ENCODE results near the gene CRPPA. TPM values are rescaled to one million over a fixed set of nuclear protein-coding genes. Genes with fewer than 3 reads are reported as not detected.

The CRPPA gene
- total RNA-seq, 4 donors from 2014 or later: 3.9 to 6.3 (median 4.2) TPM

- no peak for TF ChIP-seq EP300 (IDR thresholded peaks at IDR 0.05)
- TF ChIP-seq CTCF (IDR thresholded peaks at IDR 0.05): no peak
- TF ChIP-seq POLR2A (IDR thresholded peaks at IDR 0.05): no peak
- Histone ChIP-seq H3K4me1 (no peaks in the 10 kb centered on the region), H3K36me3 (peaks cover 0 to 22% (median 0%) of the 10 kb centered on the region in 3 donors), H3K4me3 (no peak overlapping the region), H3K27ac (no peak overlapping the region), H3K9me3 (peaks cover 0 to 20% (median 2%) of the 10 kb centered on the region in 4 donors), H3K27me3 (no peaks in the 10 kb centered on the region)
- DNase-seq (ENCODE audit: low spot score in 2 of 2): no peak
These were observed 20.5 kb downstream of the CRPPA start for GRCh38 chr7:16400893-16401275.

- Histone ChIP-seq H3K4me1 (no peaks in the 10 kb centered on the region), H3K4me3 (no peak overlapping the region), H3K9me3 (peaks cover 0 to 20% (median 2%) of the 10 kb centered on the region in 4 donors), H3K36me3 (peaks cover 0 to 22% (median 0%) of the 10 kb centered on the region in 3 donors), H3K27me3 (no peaks in the 10 kb centered on the region), H3K27ac (no peak overlapping the region)
- TF ChIP-seq POLR2A (IDR thresholded peaks at IDR 0.05) (no peak), EP300 (IDR thresholded peaks at IDR 0.05) (no peak), CTCF (IDR thresholded peaks at IDR 0.05) (no peak)
- no peak for DNase-seq (ENCODE audit: low spot score in 2 of 2)
- WGBS, 2 donors: 95 to 97% methylated on average over 47 of the region's 47 CpGs
These were observed 21.1 kb downstream of the CRPPA start for GRCh38 chr7:16399916-16400892.

GRCh38 chr7:16399265-16399831 lies 22.0 kb downstream of the CRPPA start:
- no peaks in the 10 kb centered on the region for H3K27me3 ChIP-seq
- H3K4me1 ChIP-seq: no peaks in the 10 kb centered on the region
- TF ChIP-seq EP300 (IDR thresholded peaks at IDR 0.05) (no peak), CTCF (IDR thresholded peaks at IDR 0.05) (no peak), POLR2A (IDR thresholded peaks at IDR 0.05) (no peak)
- H3K4me3 ChIP-seq: no peak overlapping the region
- DNase-seq (ENCODE audit: low spot score in 2 of 2): no peak
- H3K27ac ChIP-seq: no peak overlapping the region
- H3K36me3 ChIP-seq: peaks cover 0 to 21% (median 0%) of the 10 kb centered on the region in 3 donors
- WGBS, 2 donors: 93 to 95% methylated on average over 32 of the region's 32 CpGs
- H3K9me3 ChIP-seq: peaks cover 0 to 20% (median 2%) of the 10 kb centered on the region in 4 donors

- no peaks in the 10 kb centered on the region for H3K27me3 ChIP-seq
- peaks cover 0 to 24% (median 2%) of the 10 kb centered on the region in 4 donors for H3K9me3 ChIP-seq
- H3K36me3 ChIP-seq: peaks cover 0 to 23% (median 0%) of the 10 kb centered on the region in 3 donors
- H3K4me3 ChIP-seq: no peak overlapping the region
- no peak for TF ChIP-seq POLR2A (IDR thresholded peaks at IDR 0.05)
- TF ChIP-seq CTCF (IDR thresholded peaks at IDR 0.05): no peak
- no peak for TF ChIP-seq EP300 (IDR thresholded peaks at IDR 0.05)
- H3K27ac ChIP-seq: no peak overlapping the region
- WGBS, 2 donors: 94 to 95% methylated on average over 46 of the region's 46 CpGs
- no peaks in the 10 kb centered on the region for H3K4me1 ChIP-seq
- DNase-seq (ENCODE audit: low spot score in 2 of 2): no peak
These were observed 23.0 kb downstream of the CRPPA start for GRCh38 chr7:16398146-16399017.

All from tibial nerve (tissue), 4 donors.